Measurements from ENCODE around the gene MACROD1. TPM values are rescaled to one million over a fixed set of nuclear protein-coding genes. Genes with fewer than 3 reads are reported as not detected.

The MACROD1 gene
- total and polyA plus RNA-seq, 12 donors = 5.5 to 62.9 (median 26.8) TPM

DNA sequence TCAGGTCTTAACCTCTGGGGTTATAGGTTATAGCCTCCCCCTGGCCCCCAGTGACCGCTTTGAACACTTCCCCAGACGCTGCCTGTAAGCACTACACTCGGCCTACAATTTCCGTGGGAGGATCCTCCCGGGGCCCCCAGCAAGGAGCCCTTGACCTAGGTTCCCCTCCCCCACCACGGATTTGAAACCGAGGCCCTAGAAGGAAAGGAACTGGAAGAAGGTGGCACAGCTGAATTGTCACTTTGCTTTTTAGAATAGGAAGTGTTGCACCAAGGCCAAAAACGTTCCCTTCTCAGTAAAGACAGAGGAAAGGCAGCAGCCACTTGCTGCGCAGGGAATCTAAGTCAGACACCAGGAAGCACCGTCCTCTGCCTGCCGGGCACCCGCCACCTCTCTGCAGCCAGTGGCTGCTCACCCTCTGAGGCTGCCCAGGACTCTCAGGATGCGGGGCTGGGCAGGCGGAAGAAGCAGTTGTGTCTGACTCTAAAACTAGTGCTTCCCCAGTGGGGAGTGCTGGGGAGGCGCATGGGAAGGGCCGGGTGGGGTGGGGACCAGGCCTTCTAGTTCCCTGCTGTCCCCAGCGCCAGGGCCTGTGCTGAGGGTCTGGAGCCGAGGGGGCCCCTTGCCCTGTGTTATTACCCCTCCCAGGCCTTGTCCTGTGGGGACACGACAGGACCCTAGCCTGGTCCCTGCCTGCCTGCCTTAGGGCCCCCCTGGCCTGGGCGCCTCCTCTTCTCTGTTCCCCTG, 138.1 kb downstream of the MACROD1 start:
- TF ChIP-seq, protein P1, sequence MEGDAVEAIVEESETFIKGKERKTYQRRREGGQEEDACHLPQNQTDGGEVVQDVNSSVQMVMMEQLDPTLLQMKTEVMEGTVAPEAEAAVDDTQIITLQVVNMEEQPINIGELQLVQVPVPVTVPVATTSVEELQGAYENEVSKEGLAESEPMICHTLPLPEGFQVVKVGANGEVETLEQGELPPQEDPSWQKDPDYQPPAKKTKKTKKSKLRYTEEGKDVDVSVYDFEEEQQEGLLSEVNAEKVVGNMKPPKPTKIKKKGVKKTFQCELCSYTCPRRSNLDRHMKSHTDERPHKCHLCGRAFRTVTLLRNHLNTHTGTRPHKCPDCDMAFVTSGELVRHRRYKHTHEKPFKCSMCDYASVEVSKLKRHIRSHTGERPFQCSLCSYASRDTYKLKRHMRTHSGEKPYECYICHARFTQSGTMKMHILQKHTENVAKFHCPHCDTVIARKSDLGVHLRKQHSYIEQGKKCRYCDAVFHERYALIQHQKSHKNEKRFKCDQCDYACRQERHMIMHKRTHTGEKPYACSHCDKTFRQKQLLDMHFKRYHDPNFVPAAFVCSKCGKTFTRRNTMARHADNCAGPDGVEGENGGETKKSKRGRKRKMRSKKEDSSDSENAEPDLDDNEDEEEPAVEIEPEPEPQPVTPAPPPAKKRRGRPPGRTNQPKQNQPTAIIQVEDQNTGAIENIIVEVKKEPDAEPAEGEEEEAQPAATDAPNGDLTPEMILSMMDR (IDR thresholded peaks at IDR 0.05) = no peak
- TF ChIP-seq POLR2A (IDR thresholded peaks at IDR 0.05) = no peak
- intact Hi-C loops (cut with DNase I) = no loop called here
- DNase-seq = peak in 1 of 7 donors; percentile 18
- Histone ChIP-seq H3K4me1 (replicated peaks in 1 of 2) (no peaks in the 10 kb centered on the region), H3K27ac (no peak overlapping the region), H3K4me3 (peak overlapping the region in 1 of 4 donors; percentile 15), H3K27me3 (no peaks in the 10 kb centered on the region), H3K36me3 (replicated peaks in 1 of 2) (no peaks in the 10 kb centered on the region), H3K9me3 (replicated peaks in 1 of 3) (no peaks in the 10 kb centered on the region)
- 13 to 58% (median 52%) methylated on average over 4 to 20 of the region's 20 CpGs for WGBS, 4 donors

DNA sequence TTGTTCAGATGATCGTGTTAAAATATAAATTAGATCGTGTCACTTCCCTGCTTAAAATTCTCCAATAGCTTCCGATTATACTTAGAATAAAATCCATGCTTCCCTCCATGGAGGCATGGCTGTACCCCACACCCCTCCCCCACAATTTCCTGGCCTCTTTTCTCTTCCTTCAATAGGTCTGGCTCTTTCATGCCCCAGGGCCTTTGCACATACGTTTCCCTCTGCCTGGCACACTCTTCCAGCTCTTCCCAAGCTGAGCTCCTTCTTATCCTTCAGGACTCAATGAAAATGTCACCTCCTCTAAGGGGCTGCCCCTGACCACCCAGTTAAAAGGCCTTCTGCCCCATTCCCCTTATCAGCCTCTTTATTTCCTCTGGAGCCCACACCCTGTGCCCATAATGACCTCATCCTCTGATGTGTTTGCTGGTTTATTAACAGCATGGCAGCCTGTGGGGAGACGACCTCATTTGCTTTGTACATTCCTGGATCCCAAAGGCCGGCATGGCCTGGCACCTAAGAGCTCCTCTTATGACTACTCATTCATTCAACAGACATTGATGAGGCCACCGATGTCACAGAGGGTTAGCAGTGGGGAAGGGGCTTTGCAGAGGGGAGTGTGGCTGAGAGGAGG, 139.2 kb downstream of the MACROD1 start:
- no peak for DNase-seq

DNA sequence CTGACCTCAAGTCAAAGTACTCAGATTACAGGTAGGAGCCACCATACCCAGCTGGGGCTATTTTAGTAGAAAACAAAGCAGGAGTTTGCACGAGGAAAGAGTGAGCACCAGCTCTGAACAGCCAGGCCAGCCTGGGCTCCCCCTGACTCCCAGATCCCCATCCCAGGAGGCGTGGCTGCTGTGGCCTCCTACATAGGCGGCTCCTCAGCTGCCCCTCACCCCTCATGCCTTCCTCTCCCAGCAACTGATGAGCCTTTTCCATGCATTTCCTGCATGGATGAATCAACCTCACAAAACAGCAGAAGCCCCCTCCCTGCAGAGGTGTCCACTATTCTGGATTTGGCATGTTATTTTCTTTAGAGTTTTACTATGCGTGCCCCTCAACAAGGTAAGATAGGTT, 140.7 kb downstream of the MACROD1 start:
- TF ChIP-seq, protein P1 (IDR thresholded peaks at IDR 0.05) = no peak
- Histone ChIP-seq H3K9me3 (replicated peaks in 1 of 3) (no peaks in the 10 kb centered on the region), H3K27ac (no peak overlapping the region), H3K36me3 (replicated peaks in 1 of 2) (no peaks in the 10 kb centered on the region), H3K27me3 (no peaks in the 10 kb centered on the region), H3K4me1 (replicated peaks in 1 of 2) (no peaks in the 10 kb centered on the region), H3K4me3 (no peak overlapping the region)
- no peak for DNase-seq
- 77 to 90% (median 82%) methylated on average over 4 of the region's 4 CpGs for WGBS, 4 donors
- intact Hi-C loops (cut with DNase I) = no loop called here

More for the DNA sequence above, 139.2 kb downstream of the MACROD1 start:
- H3K9me3 ChIP-seq (replicated peaks in 1 of 3) = no peaks in the 10 kb centered on the region
- intact Hi-C loops (cut with DNase I) = no loop called here
- no peaks in the 10 kb centered on the region for H3K4me1 ChIP-seq (replicated peaks in 1 of 2)
- WGBS, 4 donors = 86 to 97% (median 92%) methylated on average over 7 of the region's 7 CpGs
- TF ChIP-seq, protein P1 (IDR thresholded peaks at IDR 0.05) = no peak
- TF ChIP-seq POLR2A (IDR thresholded peaks at IDR 0.05) = no peak
- no peak overlapping the region for H3K27ac ChIP-seq
- H3K36me3 ChIP-seq (replicated peaks in 1 of 2) = no peaks in the 10 kb centered on the region
- no peaks in the 10 kb centered on the region for H3K27me3 ChIP-seq
- no peak overlapping the region for H3K4me3 ChIP-seq

DNA sequence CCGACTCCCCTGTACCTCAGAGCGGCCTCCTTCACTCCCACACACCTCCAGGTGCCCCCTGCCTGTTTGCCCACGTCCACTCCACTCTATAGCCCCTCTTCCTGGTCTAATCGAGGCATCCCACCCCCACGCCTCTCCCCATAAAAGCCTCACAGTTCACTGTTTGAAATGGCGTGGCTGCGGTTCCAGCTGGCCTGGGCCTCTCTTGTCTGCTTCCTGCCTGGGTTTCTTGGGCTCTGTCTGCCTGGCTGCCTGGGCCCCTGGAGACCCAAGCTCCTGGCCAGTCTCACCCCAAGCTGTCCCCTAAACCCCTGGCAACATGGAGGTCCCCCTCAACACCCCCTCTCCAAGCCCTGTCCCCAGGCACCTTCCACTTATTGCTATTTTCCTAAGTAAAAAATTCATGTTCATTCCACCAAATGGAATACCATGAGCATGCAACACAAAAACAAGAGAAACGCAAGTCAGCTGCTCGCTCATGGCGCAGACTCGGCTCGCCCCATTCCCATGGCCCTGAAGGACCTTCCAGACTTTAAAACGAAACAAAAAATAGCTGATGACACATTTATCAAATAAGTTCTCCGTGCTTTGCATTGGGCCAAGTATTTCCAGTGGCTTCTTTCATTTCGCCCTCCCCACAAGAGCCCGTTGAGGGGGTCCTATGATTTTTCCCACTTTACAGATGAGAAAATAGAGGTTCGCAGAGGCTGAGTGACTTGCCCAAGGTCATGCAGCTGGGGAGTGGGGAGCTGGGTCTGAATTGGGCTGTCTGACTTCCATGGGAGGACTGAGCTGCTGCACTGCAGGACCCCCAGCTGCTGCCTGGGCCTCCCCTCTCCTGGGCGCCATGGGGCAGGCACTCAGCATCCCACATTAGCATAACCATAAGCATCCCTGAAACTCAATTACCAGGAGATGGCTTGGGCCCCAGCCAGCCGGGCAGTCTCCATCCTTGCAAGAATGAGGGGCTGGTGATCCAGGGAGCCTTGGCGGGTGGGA, 141.9 kb downstream of the MACROD1 start:
- TF ChIP-seq POLR2A (IDR thresholded peaks at IDR 0.05) = no peak
- TF ChIP-seq, protein P1 (IDR thresholded peaks at IDR 0.05) = no peak
- no peak overlapping the region for H3K4me3 ChIP-seq
- no peak for DNase-seq
- WGBS, 4 donors = 82 to 89% (median 88%) methylated on average over 19 to 20 of the region's 20 CpGs
- peaks cover 3 to 4% of the 10 kb centered on the region in 2 donors for H3K4me1 ChIP-seq (replicated peaks in 1 of 2)
- intact Hi-C loops (cut with DNase I) = no loop called here
- H3K27ac ChIP-seq = no peak overlapping the region
- H3K9me3 ChIP-seq (replicated peaks in 1 of 3) = no peaks in the 10 kb centered on the region
- no peaks in the 10 kb centered on the region for H3K27me3 ChIP-seq
- H3K36me3 ChIP-seq (replicated peaks in 1 of 2) = no peaks in the 10 kb centered on the region

All from adrenal gland (tissue), 12 donors.